Measurements from ENCODE around the gene PIP5K1B. TPM values are rescaled to one million over a fixed set of nuclear protein-coding genes. Genes with fewer than 3 reads are reported as not detected.

The PIP5K1B gene
- total RNA-seq, 1 donor from 2014 or later = 1.3 TPM

DNA sequence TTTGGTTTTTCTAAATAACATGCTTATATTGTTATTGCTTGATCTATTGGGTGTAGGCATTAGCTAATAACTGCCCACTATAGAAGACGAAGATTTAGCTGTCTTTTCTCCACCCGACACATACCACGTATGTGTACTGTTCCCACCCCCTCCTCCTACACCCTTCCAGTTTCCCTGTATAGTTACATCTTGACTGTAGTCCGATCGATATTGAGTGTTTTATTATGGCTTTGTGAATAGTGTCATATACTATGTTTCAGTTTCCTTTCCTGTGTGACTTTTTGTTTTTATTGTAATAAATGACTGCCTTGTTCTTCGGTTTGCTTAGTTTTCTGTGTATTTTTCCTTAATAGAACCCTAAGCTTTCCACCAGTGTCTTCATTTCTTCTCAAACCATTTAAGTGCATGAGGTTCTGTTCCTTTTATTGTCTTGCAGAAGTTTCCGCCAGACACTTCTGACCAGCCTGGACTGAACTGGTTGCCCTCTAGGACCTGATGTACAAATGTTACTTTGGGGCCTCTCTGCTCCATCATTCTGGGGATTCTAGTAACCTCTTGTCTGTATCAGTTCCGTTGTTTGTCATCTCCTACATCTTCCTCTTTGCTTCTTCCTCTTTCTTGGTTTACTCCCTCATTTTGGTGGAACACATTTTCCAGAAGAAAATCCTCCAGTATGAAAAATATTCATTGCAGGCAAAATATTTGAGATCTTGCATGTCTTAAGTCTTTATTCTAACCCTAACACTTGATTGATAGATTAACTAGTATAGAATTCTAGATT is 247.0 kb downstream of the PIP5K1B start:
- H3K9me3 Mint-ChIP-seq (ENCODE audit: unreplicated experiment) = peaks cover 2% of the 10 kb centered on the region
- no peaks in the 10 kb centered on the region for H3K27me3 Mint-ChIP-seq (ENCODE audit: low read depth, unreplicated experiment)
- no peak overlapping the region for H3K27ac Mint-ChIP-seq (ENCODE audit: unreplicated experiment)
- no peaks in the 10 kb centered on the region for H3K36me3 ChIP-seq (ENCODE audit: insufficient read depth, low read length)
- no peak overlapping the region for H3K4me2 ChIP-seq (ENCODE audit: low read length)
- no peak for DNase-seq (ENCODE audit: low read depth)
- no peaks in the 10 kb centered on the region for H3K4me1 ChIP-seq (ENCODE audit: insufficient read depth, low read length)
- peaks cover 15% of the 10 kb centered on the region for H3K4me1 Mint-ChIP-seq (ENCODE audit: low read depth, unreplicated experiment)
- no peaks in the 10 kb centered on the region for H3K27me3 ChIP-seq (ENCODE audit: insufficient read depth, low read length)
- no peak for FAIRE-seq
- TF ChIP-seq EZH2 (IDR thresholded peaks at IDR 0.05; ENCODE audit: insufficient read depth, low read length) = no peak
- TF ChIP-seq, protein P1, sequence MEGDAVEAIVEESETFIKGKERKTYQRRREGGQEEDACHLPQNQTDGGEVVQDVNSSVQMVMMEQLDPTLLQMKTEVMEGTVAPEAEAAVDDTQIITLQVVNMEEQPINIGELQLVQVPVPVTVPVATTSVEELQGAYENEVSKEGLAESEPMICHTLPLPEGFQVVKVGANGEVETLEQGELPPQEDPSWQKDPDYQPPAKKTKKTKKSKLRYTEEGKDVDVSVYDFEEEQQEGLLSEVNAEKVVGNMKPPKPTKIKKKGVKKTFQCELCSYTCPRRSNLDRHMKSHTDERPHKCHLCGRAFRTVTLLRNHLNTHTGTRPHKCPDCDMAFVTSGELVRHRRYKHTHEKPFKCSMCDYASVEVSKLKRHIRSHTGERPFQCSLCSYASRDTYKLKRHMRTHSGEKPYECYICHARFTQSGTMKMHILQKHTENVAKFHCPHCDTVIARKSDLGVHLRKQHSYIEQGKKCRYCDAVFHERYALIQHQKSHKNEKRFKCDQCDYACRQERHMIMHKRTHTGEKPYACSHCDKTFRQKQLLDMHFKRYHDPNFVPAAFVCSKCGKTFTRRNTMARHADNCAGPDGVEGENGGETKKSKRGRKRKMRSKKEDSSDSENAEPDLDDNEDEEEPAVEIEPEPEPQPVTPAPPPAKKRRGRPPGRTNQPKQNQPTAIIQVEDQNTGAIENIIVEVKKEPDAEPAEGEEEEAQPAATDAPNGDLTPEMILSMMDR (IDR thresholded peaks at IDR 0.05; ENCODE audit: insufficient read depth, low read depth, low read length) = no peak
- H3K27ac ChIP-seq (ENCODE audit: low read depth, low read length) = no peak overlapping the region
- H3K4me3 ChIP-seq (ENCODE audit: insufficient read depth, low read depth, low read length) = no peak overlapping the region
- H4K20me1 ChIP-seq (ENCODE audit: insufficient read depth, low read length) = no peaks in the 10 kb centered on the region
- no peak overlapping the region for H3K9ac ChIP-seq (ENCODE audit: low read length)
- H3K36me3 Mint-ChIP-seq (ENCODE audit: low read depth, unreplicated experiment) = no peaks in the 10 kb centered on the region
- H3K79me2 ChIP-seq (ENCODE audit: insufficient read depth, low read length) = no peaks in the 10 kb centered on the region
- no peak overlapping the region for H2AFZ ChIP-seq (ENCODE audit: low read depth, low read length)
- H3K4me3 Mint-ChIP-seq (ENCODE audit: unreplicated experiment) = no peak overlapping the region
- H3K9me3 ChIP-seq (ENCODE audit: insufficient read depth, low read depth, low read length) = no peaks in the 10 kb centered on the region

DNA sequence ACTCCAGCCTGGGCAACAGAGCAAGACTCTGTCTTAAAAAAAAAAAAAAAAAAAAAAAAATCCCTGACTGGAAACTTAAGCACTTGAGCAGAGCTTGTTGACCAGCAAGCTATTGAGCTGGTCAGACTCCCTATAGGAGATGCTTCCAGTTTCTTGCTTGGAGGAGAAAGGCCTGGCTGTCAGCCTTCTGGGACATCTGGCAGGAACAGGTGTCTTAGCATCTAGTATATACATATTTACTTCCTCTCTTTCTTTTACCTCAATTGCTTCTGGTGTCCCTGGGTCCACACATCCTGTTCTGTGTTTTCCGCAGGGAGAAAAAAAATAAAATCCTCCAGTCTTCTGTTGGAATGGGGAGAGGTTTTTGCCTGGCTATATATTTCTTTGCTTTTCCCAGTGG is 248.7 kb downstream of the PIP5K1B start:
- H3K4me1 Mint-ChIP-seq (ENCODE audit: low read depth, unreplicated experiment) = peaks cover 6% of the 10 kb centered on the region
- FAIRE-seq (no peak), DNase-seq (ENCODE audit: low read depth) (no peak)
- Histone ChIP-seq H3K27me3 (ENCODE audit: insufficient read depth, low read length) (no peaks in the 10 kb centered on the region), H3K27ac (ENCODE audit: low read depth, low read length) (no peak overlapping the region), H3K4me3 (ENCODE audit: insufficient read depth, low read depth, low read length) (no peak overlapping the region), H3K9me3 (ENCODE audit: insufficient read depth, low read depth, low read length) (no peaks in the 10 kb centered on the region), H3K4me1 (ENCODE audit: insufficient read depth, low read length) (no peaks in the 10 kb centered on the region), H3K79me2 (ENCODE audit: insufficient read depth, low read length) (no peaks in the 10 kb centered on the region), H3K4me2 (ENCODE audit: low read length) (no peak overlapping the region), H4K20me1 (ENCODE audit: insufficient read depth, low read length) (no peaks in the 10 kb centered on the region), H3K36me3 (ENCODE audit: insufficient read depth, low read length) (no peaks in the 10 kb centered on the region), H2AFZ (ENCODE audit: low read depth, low read length) (no peak overlapping the region), H3K9ac (ENCODE audit: low read length) (no peak overlapping the region)
- H3K36me3 Mint-ChIP-seq (ENCODE audit: low read depth, unreplicated experiment) = no peaks in the 10 kb centered on the region
- no peaks in the 10 kb centered on the region for H3K27me3 Mint-ChIP-seq (ENCODE audit: low read depth, unreplicated experiment)
- no peak for TF ChIP-seq EZH2 (IDR thresholded peaks at IDR 0.05; ENCODE audit: insufficient read depth, low read length)
- TF ChIP-seq, protein P1 (IDR thresholded peaks at IDR 0.05; ENCODE audit: insufficient read depth, low read depth, low read length) = no peak
- no peak overlapping the region for H3K4me3 Mint-ChIP-seq (ENCODE audit: unreplicated experiment)
- no peak overlapping the region for H3K27ac Mint-ChIP-seq (ENCODE audit: unreplicated experiment)
- H3K9me3 Mint-ChIP-seq (ENCODE audit: unreplicated experiment) = peaks cover 2% of the 10 kb centered on the region

DNA sequence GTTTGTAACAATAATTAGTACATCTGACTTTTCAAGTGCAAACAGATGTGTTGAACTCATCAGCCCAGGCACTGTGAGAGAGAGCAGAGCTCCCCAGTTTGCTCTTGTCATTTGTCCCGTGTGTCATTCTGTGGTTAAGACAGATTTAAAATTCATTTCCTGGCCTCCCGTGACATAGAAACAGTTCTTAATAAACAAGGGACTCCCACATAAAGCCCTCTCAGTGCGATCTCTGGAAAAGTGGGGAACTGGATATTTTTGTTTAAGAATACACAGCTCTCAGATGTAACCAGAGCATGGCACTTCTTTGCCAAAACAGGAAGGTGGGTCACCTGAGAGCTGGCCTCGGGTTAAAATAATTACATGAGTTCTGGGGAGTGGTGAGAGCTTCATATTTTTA is 250.3 kb downstream of the PIP5K1B start:
- FAIRE-seq (no peak), DNase-seq (ENCODE audit: low read depth) (no peak)
- H3K4me1 ChIP-seq (ENCODE audit: insufficient read depth, low read length) = no peaks in the 10 kb centered on the region
- H3K79me2 ChIP-seq (ENCODE audit: insufficient read depth, low read length) = no peaks in the 10 kb centered on the region
- H3K9me3 Mint-ChIP-seq (ENCODE audit: unreplicated experiment) = peaks cover 4% of the 10 kb centered on the region
- H3K4me1 Mint-ChIP-seq (ENCODE audit: low read depth, unreplicated experiment) = no peaks in the 10 kb centered on the region
- no peaks in the 10 kb centered on the region for H3K36me3 Mint-ChIP-seq (ENCODE audit: low read depth, unreplicated experiment)
- H3K9ac ChIP-seq (ENCODE audit: low read length) = no peak overlapping the region
- no peaks in the 10 kb centered on the region for H4K20me1 ChIP-seq (ENCODE audit: insufficient read depth, low read length)
- no peak overlapping the region for H3K27ac Mint-ChIP-seq (ENCODE audit: unreplicated experiment)
- TF ChIP-seq, protein P1 (IDR thresholded peaks at IDR 0.05; ENCODE audit: insufficient read depth, low read depth, low read length) = no peak
- TF ChIP-seq EZH2 (IDR thresholded peaks at IDR 0.05; ENCODE audit: insufficient read depth, low read length) = no peak
- H3K4me3 ChIP-seq (ENCODE audit: insufficient read depth, low read depth, low read length) = no peak overlapping the region
- H3K27me3 ChIP-seq (ENCODE audit: insufficient read depth, low read length) = no peaks in the 10 kb centered on the region
- H3K9me3 ChIP-seq (ENCODE audit: insufficient read depth, low read depth, low read length) = no peaks in the 10 kb centered on the region
- no peak overlapping the region for H3K27ac ChIP-seq (ENCODE audit: low read depth, low read length)
- H3K4me2 ChIP-seq (ENCODE audit: low read length) = no peak overlapping the region
- no peaks in the 10 kb centered on the region for H3K36me3 ChIP-seq (ENCODE audit: insufficient read depth, low read length)
- no peak overlapping the region for H2AFZ ChIP-seq (ENCODE audit: low read depth, low read length)
- H3K4me3 Mint-ChIP-seq (ENCODE audit: unreplicated experiment) = no peak overlapping the region
- no peaks in the 10 kb centered on the region for H3K27me3 Mint-ChIP-seq (ENCODE audit: low read depth, unreplicated experiment)

Data from astrocyte (in vitro differentiated cells and primary cell).